ENCODE results near the gene USE1. TPM values are rescaled to one million over a fixed set of nuclear protein-coding genes. Genes with fewer than 3 reads are reported as not detected.

USE1 gene
- total RNA-seq, 3 donors from 2014 or later: 15.5 to 29.0 (median 27.5) TPM

- TF ChIP-seq CTCF (IDR thresholded peaks at IDR 0.05) (no peak), POLR2A (IDR thresholded peaks at IDR 0.05) (no peak), POLR2AphosphoS5 (IDR thresholded peaks at IDR 0.05) (no peak)
- Histone ChIP-seq H3K36me3 (no peaks in the 10 kb centered on the region), H3K9me3 (no peaks in the 10 kb centered on the region), H3K27me3 (no peaks in the 10 kb centered on the region), H3K27ac (no peak overlapping the region), H3K4me3 (no peak overlapping the region), H3K4me1 (no peaks in the 10 kb centered on the region)
- DNase-seq (ENCODE audit: low spot score in 2 of 2): no peak
- intact Hi-C loops (cut with DNase I; ENCODE audit: low total_unique reads): loop anchor here (2.0 kb wide), 1 partner anchor 65 kb away; no protein-coding TSS in a partner anchor
Observed at GRCh38 chr19:17178291-17178690, 36.9 kb upstream of the USE1 start.

- Histone ChIP-seq H3K9me3 (no peaks in the 10 kb centered on the region), H3K4me1 (no peaks in the 10 kb centered on the region), H3K27me3 (no peaks in the 10 kb centered on the region), H3K4me3 (no peak overlapping the region), H3K36me3 (no peaks in the 10 kb centered on the region), H3K27ac (no peak overlapping the region)
- intact Hi-C loops (cut with DNase I; ENCODE audit: low total_unique reads): loop anchor here (1.0 kb wide), 1 partner anchor 33 kb away; no protein-coding TSS in a partner anchor
- no peak for DNase-seq (ENCODE audit: low spot score in 2 of 2)
- TF ChIP-seq CTCF (IDR thresholded peaks at IDR 0.05): no peak
- TF ChIP-seq POLR2AphosphoS5 (IDR thresholded peaks at IDR 0.05): no peak
Observed at GRCh38 chr19:17180997-17181702, 34.0 kb upstream of the USE1 start.

GRCh38 chr19:17183271-17183761 is 31.8 kb upstream of the USE1 start:
- TF ChIP-seq POLR2AphosphoS5 (IDR thresholded peaks at IDR 0.05) (no peak), CTCF (IDR thresholded peaks at IDR 0.05) (no peak)
- intact Hi-C loops (cut with DNase I; ENCODE audit: low total_unique reads): no loop called here
- no peaks in the 10 kb centered on the region for H3K36me3 ChIP-seq

GRCh38 chr19:17183858-17184321 is 31.3 kb upstream of the USE1 start:
- Histone ChIP-seq H3K4me3 (no peak overlapping the region), H3K27me3 (no peaks in the 10 kb centered on the region), H3K4me1 (no peaks in the 10 kb centered on the region), H3K36me3 (no peaks in the 10 kb centered on the region), H3K27ac (no peak overlapping the region), H3K9me3 (no peaks in the 10 kb centered on the region)
- no peak for TF ChIP-seq POLR2A (IDR thresholded peaks at IDR 0.05)
- intact Hi-C loops (cut with DNase I; ENCODE audit: low total_unique reads): no loop called here
- no peak for DNase-seq (ENCODE audit: low spot score in 2 of 2)

More at GRCh38 chr19:17183271-17183761, 31.8 kb upstream of the USE1 start:
- Histone ChIP-seq H3K9me3 (no peaks in the 10 kb centered on the region), H3K27me3 (no peaks in the 10 kb centered on the region), H3K27ac (no peak overlapping the region), H3K4me3 (no peak overlapping the region), H3K4me1 (no peaks in the 10 kb centered on the region)
- no peak for DNase-seq (ENCODE audit: low spot score in 2 of 2)

- H3K36me3 ChIP-seq: no peaks in the 10 kb centered on the region
- H3K27me3 ChIP-seq: no peaks in the 10 kb centered on the region
- H3K4me1 ChIP-seq: no peaks in the 10 kb centered on the region
- H3K4me3 ChIP-seq: no peak overlapping the region
- intact Hi-C loops (cut with DNase I; ENCODE audit: low total_unique reads): no loop called here
- no peaks in the 10 kb centered on the region for H3K9me3 ChIP-seq
- no peak overlapping the region for H3K27ac ChIP-seq
- TF ChIP-seq POLR2AphosphoS5 (IDR thresholded peaks at IDR 0.05): no peak
- no peak for TF ChIP-seq CTCF (IDR thresholded peaks at IDR 0.05)
- no peak for TF ChIP-seq POLR2A (IDR thresholded peaks at IDR 0.05)
- DNase-seq (ENCODE audit: low spot score in 2 of 2): no peak
Observed at GRCh38 chr19:17184371-17184841, 30.8 kb upstream of the USE1 start.

Measured in breast epithelium (tissue), 4 donors.